ENCODE data around the gene AGO4. TPM values are rescaled to one million over a fixed set of nuclear protein-coding genes. Genes with fewer than 3 reads are reported as not detected.
A peak's percentile ranks its signal among the peaks of the same experiment; 100 is the strongest.
"Not testable (repeated sequence)": the region's sequence is repeated elsewhere in the genome, so short reads cannot be mapped to it uniquely, and the experiment has no call there.

Gene AGO4
- 4.7 and 5.7 TPM in 2 replicates for total RNA-seq (2014; rRNA removed)
- polyA plus RNA-seq (2012): 4.4 TPM

DNA sequence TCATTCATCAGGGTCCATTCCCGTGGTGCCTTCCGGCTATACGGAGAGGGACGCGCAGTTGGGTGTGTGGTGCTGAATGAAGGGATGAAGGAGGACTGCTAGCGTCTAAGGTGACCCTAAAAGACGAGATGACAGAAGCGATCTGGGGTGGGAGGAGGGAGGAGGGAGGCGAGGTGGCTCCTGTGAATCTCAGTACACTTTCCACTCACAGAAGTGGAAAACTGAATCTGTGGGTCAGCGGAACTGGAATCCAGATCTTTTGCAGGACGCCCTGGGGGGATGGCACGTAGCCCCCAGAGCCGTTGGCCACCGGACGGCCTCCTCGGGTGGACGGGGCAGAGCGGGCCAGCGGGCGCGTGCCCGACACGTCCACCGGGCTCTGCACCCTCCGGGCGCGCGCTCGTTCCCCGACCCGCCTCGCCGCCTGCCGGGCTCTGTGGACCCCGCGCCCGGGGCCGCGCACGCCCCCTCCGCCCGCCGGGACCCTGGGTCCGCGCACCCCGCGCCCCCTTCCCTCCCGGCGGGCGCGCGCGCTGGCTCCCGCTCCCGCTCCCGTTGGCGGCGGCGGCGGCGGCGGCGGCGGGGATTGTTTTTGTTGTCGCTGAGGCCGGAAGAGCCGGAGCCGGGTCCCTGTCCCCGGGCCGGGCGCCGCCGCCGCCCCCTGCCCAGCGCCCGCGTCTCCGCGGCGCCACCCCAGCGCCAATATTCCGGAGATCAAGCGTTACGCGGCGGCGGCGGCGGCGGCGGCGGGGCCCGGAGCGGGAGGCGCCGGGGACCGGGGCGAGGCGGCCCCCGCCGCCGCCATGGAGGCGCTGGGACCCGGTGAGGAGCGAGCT lies at the start of gene AGO4:
Gene AGO4 (plus strand): TSS at position 403 of the 836 bp plus-strand sequence. CDS start 401 bp downstream, at position 804.
- DNase-seq (ENCODE audit: low read depth): peak; percentile 46

- no peak for DNase-seq (ENCODE audit: low read depth)
These were observed 45.7 kb upstream of the AGO4 start for GRCh38 chr1:35762141-35762540.

- DNase-seq (ENCODE audit: low read depth): no peak
These were observed 44.6 kb upstream of the AGO4 start for GRCh38 chr1:35763201-35763600.

DNA sequence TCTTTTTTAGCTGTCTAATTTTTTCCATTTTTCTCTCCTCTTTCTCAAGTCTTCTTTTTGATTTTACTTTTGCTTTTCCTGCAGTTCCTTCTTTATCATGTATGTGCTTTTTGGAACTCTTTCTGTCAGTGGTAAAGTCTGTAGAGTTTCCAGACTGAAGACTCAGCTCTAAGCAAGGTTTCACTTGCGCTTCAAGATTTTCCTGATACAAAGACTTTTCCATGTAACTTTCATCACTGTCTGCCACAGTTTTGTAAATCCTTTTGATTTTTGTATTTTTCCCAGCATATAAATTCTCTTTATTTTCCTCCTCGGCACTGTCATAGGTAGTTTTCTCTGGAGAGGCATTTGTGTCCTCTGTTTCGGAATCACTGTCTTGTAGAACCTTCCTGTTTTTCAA lies 43.5 kb upstream of the AGO4 start:
- no peak for DNase-seq (ENCODE audit: low read depth)

DNA sequence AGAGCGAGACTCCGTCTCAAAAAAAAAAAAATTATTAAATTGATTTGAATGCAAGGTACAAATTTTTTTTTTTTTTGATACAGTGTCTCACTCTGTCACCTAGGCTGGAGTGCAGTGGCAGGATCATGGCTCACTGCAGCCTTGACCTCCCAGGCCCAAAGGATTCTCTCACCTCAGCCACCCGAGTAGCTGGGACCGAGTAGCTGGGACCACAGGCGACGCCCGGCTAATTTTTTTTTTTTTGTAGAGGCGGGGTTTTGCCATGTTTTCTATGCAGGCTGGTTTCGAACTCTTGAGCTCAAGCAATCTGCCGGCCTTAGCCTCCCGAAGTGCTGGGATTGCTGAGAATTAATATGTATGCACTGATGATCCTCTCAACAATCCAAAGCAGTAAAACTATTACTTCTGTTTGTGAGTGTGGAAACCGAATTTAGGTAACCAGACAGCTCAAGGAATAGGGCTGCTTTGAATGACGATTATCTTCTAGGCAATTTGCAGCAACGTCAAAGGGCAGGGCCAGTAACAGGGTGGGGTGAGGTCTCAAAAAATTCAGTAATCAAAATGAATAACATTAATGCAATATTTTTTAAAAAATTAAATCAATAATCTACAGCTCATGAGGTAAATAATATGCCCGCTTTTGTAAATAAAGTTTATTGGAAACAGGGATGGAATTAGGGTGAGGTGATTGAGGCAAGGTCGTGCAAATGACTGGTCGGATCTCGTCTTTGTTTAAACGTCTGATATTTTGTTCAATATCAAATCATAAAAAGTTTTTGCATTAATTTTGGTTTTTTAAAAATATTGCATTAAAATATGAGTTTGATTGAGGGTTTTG lies 39.2 kb upstream of the AGO4 start:
- peak; percentile 15 for DNase-seq (ENCODE audit: low read depth)

DNA sequence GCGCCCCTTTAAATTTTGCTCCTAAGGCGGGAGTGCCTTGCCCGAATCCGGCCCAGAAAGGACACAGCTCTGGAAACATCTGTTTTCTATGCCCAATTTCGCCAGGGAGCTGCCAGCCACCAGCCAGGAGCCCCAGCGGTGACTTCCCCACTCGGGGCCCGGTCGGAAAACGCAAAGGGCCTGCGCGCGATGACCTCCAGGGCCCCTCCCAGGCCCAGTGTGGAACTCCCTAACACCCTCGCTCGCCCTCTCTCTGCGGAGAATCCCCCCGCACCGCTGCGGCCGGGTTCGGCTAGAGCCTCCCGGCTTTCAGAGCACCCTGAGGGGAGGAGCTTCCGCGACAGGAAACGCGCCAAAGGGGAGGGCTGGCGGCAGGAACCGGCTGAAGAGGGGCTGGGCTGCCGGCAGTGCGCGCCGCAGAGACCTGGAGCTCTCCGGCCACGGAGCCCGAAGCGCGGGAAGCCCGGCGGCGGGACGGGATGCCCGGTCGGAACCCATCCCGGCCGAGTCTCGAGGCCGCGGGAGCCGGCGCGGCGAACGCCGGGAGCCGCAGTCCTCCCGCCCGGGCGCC lies 38.5 kb upstream of the AGO4 start:
- peak; percentile 88 for DNase-seq (ENCODE audit: low read depth)

- DNase-seq (ENCODE audit: low read depth): no peak
These were observed 34.1 kb upstream of the AGO4 start for GRCh38 chr1:35773711-35774110.

- not testable (repeated sequence) for DNase-seq (ENCODE audit: low read depth)
These were observed 31.6 kb upstream of the AGO4 start for GRCh38 chr1:35776172-35776571.

- no peak for DNase-seq (ENCODE audit: low read depth)
These were observed 30.7 kb upstream of the AGO4 start for GRCh38 chr1:35777109-35777508.

GRCh38 chr1:35783055-35783583 lies 24.7 kb upstream of the AGO4 start:
- DNase-seq (ENCODE audit: low read depth): no peak

DNA sequence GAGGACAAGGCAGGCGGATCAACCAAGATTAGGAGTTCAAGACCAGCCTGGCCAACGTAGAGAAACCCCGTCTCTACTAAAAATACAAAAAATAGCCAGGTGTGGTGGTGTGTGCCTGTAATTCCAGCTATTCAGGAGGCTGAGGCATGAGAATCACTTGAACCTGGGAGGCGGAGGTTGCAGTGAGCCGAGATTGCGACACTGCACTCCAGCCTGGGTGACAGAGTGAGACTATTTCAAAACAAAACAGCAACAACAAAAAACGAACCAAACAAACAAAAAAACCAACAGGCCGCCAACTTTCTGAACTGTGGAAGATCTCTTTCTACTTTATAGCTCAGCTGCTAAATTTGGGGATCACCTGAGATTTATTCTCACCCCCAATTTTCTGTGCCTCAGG lies 23.5 kb upstream of the AGO4 start:
- DNase-seq (ENCODE audit: low read depth): not testable (repeated sequence)

DNA sequence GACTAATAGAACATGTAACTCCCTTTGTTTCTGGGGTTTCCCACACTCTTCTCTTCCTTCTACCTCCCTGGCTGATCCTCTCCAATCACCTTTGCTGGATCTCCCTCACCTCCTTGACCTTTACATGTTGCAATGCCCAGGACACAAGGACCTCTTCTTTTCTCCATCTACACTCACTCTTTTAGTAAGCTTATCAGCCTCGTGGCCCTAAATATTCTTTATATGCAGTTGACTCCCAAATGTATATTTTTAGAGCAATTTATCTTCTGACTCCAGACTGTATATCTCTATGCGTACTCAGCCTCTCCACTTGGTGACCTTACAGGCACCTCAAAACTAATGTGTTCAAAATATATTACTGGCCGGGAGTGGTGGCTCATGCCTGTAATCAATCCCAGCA lies 19.7 kb upstream of the AGO4 start:
- no peak for DNase-seq (ENCODE audit: low read depth)

DNA sequence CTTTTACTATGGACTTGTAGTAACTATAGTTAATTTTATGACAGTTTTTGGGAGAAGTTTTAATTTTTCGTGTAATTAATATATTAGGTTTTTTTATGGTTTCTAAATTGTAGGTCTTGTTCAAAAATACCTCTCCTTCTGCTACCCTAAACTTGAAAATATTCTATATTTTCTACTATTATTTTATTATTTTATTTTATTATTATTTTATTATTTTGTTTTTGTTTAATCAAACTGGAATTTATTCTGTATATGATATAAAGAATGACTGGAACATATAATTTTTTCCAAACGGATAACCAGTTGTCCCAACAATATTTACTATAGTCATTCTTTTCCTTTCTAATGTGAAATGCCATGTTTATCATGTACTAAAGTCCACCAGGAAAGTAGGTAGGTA lies 17.1 kb upstream of the AGO4 start:
- no peak for DNase-seq (ENCODE audit: low read depth)

- no peak for DNase-seq (ENCODE audit: low read depth)
These were observed 12.5 kb upstream of the AGO4 start for GRCh38 chr1:35795295-35795694.

DNA sequence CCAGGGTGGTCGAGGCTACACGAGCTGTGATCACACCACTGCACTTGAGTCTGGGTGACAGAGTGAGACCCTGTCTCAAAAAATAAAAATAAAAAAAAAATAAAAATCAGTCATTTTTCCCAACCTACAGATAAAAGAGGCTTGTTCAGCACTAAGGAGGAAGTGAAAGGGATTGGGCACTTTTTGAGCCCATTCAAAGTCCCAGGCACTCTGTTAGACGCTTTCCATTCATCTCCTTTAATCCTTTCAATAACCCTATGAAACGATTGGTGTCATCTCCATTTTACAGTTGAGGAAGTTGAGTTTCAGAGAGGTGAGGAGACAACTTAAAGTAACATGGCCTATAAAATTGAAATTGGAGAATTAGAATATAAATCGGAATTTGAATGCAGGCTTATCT lies 10.4 kb upstream of the AGO4 start:
- DNase-seq (ENCODE audit: low read depth): no peak

DNA sequence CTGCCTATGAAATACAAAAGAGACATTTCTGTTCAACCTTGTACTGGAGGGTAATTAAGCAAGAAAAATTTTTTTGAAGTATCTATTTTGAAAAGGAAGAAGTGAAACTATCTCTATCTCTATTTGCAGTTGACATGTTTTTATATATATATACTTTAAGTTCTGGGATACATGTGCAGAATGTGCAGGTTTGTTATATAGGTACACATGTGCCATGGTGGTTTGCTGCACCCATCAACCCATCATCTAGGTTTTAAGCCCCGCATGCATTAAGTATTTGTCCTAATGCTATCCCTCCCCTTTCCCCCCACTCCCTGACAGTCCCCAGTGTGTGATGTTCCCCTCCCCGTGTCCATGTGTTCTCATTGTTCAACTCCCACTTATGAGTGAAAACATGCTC lies 9.8 kb upstream of the AGO4 start:
- DNase-seq (ENCODE audit: low read depth): not testable (repeated sequence)

- not testable (repeated sequence) for DNase-seq (ENCODE audit: low read depth)
These were observed 7.5 kb upstream of the AGO4 start for GRCh38 chr1:35800167-35800887.

GRCh38 chr1:35808450-35809113 lies 766 bp downstream of the AGO4 start:
- DNase-seq (ENCODE audit: low read depth): peak; percentile 24

DNA sequence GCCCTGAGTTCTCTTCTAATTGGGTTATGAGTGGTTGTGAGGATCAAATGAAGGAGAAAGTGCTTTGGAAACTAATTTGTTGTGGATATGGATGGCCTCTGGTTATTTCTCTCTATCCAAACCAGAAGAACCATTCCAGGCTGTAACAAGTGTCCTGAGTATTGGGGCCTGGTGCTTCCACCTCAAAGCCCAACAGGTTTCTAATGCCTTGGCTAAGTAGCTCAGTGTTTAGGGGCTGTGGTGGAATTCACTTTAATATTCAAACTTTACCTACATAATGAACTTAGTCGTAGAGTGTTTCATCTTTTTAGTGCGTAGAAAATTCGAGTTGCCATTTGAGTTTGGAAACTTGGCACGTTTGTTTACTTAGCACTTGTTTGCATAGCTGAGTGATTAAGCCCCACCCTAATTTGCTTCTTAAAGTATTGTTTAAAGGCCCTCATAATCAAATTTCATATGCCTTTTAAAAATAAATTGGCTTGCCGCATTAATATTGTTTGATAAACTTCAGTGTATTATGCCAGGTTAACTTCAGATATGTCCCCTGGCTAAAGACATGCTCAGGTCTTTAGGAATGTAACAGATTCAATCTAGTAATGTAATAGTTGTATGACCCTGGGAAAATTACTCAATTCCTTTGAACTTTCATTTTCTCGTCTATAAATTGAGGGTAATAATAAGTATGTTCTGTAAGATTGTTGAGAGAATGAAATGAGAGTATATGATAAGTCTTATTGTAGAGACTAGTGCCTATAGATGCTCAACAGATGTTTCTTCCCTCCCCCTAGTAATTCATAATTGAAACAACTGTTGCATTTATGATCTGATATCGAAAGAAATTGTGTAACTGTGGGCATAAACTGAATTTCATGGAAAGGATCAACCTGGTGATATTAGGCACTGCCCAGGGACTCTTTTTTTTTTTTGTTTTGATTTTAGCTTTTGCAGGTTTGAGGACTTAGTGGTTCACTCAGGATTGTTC lies 1.6 kb downstream of the AGO4 start:
- no peak for DNase-seq (ENCODE audit: low read depth)
